Ishikawa (cell line): ENCODE data around the gene TAF1A.

ENCODE experiments used
- CEBPB ChIP-seq: IDR thresholded peaks from 2 replicates; pipeline ENCODE4 v1.6.1; 2012
- CREB1 ChIP-seq: IDR thresholded peaks from 2 replicates; pipeline ENCODE4 v1.6.1; 2012; ENCODE audit warnings: low read depth
- EGR1 ChIP-seq: IDR thresholded peaks from 2 replicates; pipeline ENCODE4 v1.6.1; 2012
- EP300 ChIP-seq: IDR thresholded peaks from 2 replicates; pipeline ENCODE4 v1.6.1; 2012; ENCODE audit warnings: borderline replicate concordance
- FOXM1 ChIP-seq: IDR thresholded peaks from 2 replicates; pipeline ENCODE4 v1.6.1; 2012; ENCODE audit warnings: low read depth, borderline replicate concordance
- NFIC ChIP-seq: IDR thresholded peaks from 2 replicates; pipeline ENCODE4 v1.6.1; 2012
- RAD21 ChIP-seq: IDR thresholded peaks from 2 replicates; pipeline ENCODE4 v1.6.1; 2012; ENCODE audit warnings: low read depth
- TAF1 ChIP-seq: IDR thresholded peaks from 2 replicates; pipeline ENCODE4 v1.6.1; 2012; ENCODE audit warnings: low read depth, mild to moderate bottlenecking
- TCF12 ChIP-seq: IDR thresholded peaks from 2 replicates; pipeline ENCODE4 v1.6.1; 2012; ENCODE audit warnings: low read depth
- TEAD4 ChIP-seq: IDR thresholded peaks from 2 replicates; pipeline ENCODE4 v1.6.1; 2012
- USF1 ChIP-seq: IDR thresholded peaks from 2 replicates; pipeline ENCODE4 v1.6.1; 2012
- YY1 ChIP-seq: IDR thresholded peaks from 2 replicates; pipeline ENCODE4 v1.6.1; 2012; ENCODE audit warnings: low read depth
- ZBTB7A ChIP-seq: IDR thresholded peaks from 2 replicates; pipeline ENCODE4 v1.6.1; 2012; ENCODE audit warnings: low read depth
- TF ChIP-seq, protein P1 (sequence below): IDR thresholded peaks from 2 replicates; pipeline ENCODE4 v1.6.1; 2012; ENCODE audit warnings: low read depth, mild to moderate bottlenecking
- TF ChIP-seq, protein P2 (sequence below): IDR thresholded peaks from 2 replicates; pipeline ENCODE4 v1.6.1; 2012

TAF1A gene

GRCh38 chr1:222543817-222544216, 45.9 kb downstream of the TAF1A start:
- TF ChIP-seq, protein P1, sequence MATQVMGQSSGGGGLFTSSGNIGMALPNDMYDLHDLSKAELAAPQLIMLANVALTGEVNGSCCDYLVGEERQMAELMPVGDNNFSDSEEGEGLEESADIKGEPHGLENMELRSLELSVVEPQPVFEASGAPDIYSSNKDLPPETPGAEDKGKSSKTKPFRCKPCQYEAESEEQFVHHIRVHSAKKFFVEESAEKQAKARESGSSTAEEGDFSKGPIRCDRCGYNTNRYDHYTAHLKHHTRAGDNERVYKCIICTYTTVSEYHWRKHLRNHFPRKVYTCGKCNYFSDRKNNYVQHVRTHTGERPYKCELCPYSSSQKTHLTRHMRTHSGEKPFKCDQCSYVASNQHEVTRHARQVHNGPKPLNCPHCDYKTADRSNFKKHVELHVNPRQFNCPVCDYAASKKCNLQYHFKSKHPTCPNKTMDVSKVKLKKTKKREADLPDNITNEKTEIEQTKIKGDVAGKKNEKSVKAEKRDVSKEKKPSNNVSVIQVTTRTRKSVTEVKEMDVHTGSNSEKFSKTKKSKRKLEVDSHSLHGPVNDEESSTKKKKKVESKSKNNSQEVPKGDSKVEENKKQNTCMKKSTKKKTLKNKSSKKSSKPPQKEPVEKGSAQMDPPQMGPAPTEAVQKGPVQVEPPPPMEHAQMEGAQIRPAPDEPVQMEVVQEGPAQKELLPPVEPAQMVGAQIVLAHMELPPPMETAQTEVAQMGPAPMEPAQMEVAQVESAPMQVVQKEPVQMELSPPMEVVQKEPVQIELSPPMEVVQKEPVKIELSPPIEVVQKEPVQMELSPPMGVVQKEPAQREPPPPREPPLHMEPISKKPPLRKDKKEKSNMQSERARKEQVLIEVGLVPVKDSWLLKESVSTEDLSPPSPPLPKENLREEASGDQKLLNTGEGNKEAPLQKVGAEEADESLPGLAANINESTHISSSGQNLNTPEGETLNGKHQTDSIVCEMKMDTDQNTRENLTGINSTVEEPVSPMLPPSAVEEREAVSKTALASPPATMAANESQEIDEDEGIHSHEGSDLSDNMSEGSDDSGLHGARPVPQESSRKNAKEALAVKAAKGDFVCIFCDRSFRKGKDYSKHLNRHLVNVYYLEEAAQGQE, result no peak
- TF ChIP-seq YY1, result no peak
- TF ChIP-seq EP300, result no peak
- TF ChIP-seq, protein P2, sequence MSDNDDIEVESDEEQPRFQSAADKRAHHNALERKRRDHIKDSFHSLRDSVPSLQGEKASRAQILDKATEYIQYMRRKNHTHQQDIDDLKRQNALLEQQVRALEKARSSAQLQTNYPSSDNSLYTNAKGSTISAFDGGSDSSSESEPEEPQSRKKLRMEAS, result no peak
- TF ChIP-seq TCF12, result no peak
- TF ChIP-seq TEAD4, result no peak
- no peak for TF ChIP-seq ZBTB7A
- TF ChIP-seq EGR1, result no peak
- TF ChIP-seq RAD21, result no peak
- no peak for TF ChIP-seq NFIC
- no peak for TF ChIP-seq CREB1

DNA sequence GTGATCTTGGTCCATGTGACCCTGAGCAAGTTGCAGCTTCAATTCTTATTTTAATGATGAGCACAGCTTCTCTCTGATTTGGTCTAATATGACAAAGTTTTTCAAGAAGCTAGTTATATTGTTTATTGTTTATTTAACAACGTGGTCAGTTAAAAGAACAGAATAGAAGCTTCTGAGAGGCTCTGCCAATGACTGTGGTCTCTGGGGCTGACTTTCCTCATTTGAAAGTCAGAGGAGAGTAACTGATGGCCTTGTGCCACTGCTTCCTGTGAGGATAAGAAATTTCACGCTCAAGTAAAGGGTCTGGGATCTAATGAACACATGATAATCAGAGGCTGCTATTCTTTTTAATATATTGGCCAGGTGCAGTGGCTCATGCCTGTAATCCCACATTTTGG, 49.1 kb downstream of the TAF1A start:
- TF ChIP-seq EGR1 (no peak), CEBPB (no peak), EP300 (no peak), USF1 (no peak)

GRCh38 chr1:222539951-222540597, 49.7 kb downstream of the TAF1A start:
- TF ChIP-seq EP300 (no peak), EGR1 (no peak), NFIC (no peak), CEBPB (no peak), TCF12 (no peak), TAF1 (no peak), CREB1 (no peak), ZBTB7A (no peak)

GRCh38 chr1:222535455-222535854, 54.3 kb downstream of the TAF1A start:
- TF ChIP-seq USF1 (no peak), NFIC (no peak), FOXM1 (no peak), TCF12 (no peak), ZBTB7A (no peak), CREB1 (no peak), YY1 (no peak), EGR1 (no peak), EP300 (no peak), TEAD4 (no peak), RAD21 (no peak)
- TF ChIP-seq, protein P2, result no peak
- TF ChIP-seq, protein P1, result no peak

GRCh38 chr1:222530852-222531251, 58.9 kb downstream of the TAF1A start:
- TF ChIP-seq ZBTB7A (no peak), TAF1 (no peak), RAD21 (no peak), USF1 (no peak), EGR1 (no peak), EP300 (no peak), CEBPB (no peak), NFIC (no peak), FOXM1 (no peak), CREB1 (no peak), YY1 (no peak), TEAD4 (no peak), TCF12 (no peak)
- TF ChIP-seq, protein P1, result no peak
- TF ChIP-seq, protein P2, result no peak
